Activated B cell treated with CpG ODN at 0.5 μM for 24 hours (primary cell): Measurements from ENCODE around the gene FSTL1. TPM values are rescaled to one million over a fixed set of nuclear protein-coding genes. Genes with fewer than 3 reads are reported as not detected.
"Not testable (repeated sequence)": the region's sequence is repeated elsewhere in the genome, so short reads cannot be mapped to it uniquely, and the experiment has no call there.

ENCODE experiments used
- ATAC-seq: fragments of 200-7000 bp; cut with Tn5 transposase; one replicate; pipeline ENCODE4 v1.10.0; 2021; ENCODE audit warnings: low read depth, mild to moderate bottlenecking, moderate library complexity
- CTCF ChIA-PET: fragments of 350-600 bp; sonication (Branson Sonifier 250); formaldehyde crosslinking; loops from one replicate; lab custom pipeline; 2021; ENCODE audit warnings: antibody characterized with exemption; lab: Charles Lee
- POLR2A ChIA-PET: fragments of 350-600 bp; sonication (Branson Sonifier 250); formaldehyde crosslinking; loops from one replicate; lab custom pipeline; 2021; ENCODE audit warnings: antibody characterized with exemption; lab: Charles Lee
- DNase-seq: peaks from one replicate; pipeline ENCODE4 v3.0.0; 2022
- H3K27ac Mint-ChIP-seq: one replicate; pipeline ENCODE4 v1.8.0; 2020; ENCODE audit warnings: mixed read lengths
- H3K27me3 Mint-ChIP-seq: one replicate; pipeline ENCODE4 v1.8.0; 2021; ENCODE audit warnings: mixed read lengths
- H3K36me3 Mint-ChIP-seq: one replicate; pipeline ENCODE4 v1.8.0; 2021; ENCODE audit warnings: low read depth, mixed read lengths
- H3K4me1 Mint-ChIP-seq: one replicate; pipeline ENCODE4 v1.8.0; 2021; ENCODE audit warnings: mixed read lengths
- H3K4me3 Mint-ChIP-seq: one replicate; pipeline ENCODE4 v1.8.0; 2020; ENCODE audit warnings: mild to moderate bottlenecking, mixed read lengths
- H3K9me3 Mint-ChIP-seq: one replicate; pipeline ENCODE4 v1.8.0; 2020; ENCODE audit warnings: mixed read lengths
- CTCF ChIP-seq: fragments of 200-600 bp; IDR thresholded peaks from one replicate; pipeline ENCODE4 v1.8.0; 2022; ENCODE audit warnings: antibody characterized with exemption, mild to moderate bottlenecking
- intact Hi-C: fragments of 100-400 bp; cut with micrococcal nuclease; formaldehyde crosslinking; loops from one replicate; pipeline ENCODE4 v1.15.1; 2024
- total RNA-seq: library from RNA; stranded (reverse); gene quantifications from 2 replicates; pipeline ENCODE4 v1.2.3, GENCODE V29; 2022

FSTL1 gene
- total RNA-seq, 1 donor from 2014 or later, result not detected

GRCh38 chr3:120393243-120393642 lies 57.5 kb downstream of the FSTL1 start:
- H3K4me1 Mint-ChIP-seq, result peaks cover 9% of the 10 kb centered on the region
- ChIA-PET POLR2A (no interaction called here), CTCF (no interaction called here)
- H3K4me3 Mint-ChIP-seq, result no peak overlapping the region
- DNase-seq, result no peak
- ATAC-seq, result no peak
- no peaks in the 10 kb centered on the region for H3K36me3 Mint-ChIP-seq
- intact Hi-C loops, result no loop called here
- H3K27ac Mint-ChIP-seq, result no peak overlapping the region
- H3K9me3 Mint-ChIP-seq, result no peaks in the 10 kb centered on the region
- no peak for TF ChIP-seq CTCF
- H3K27me3 Mint-ChIP-seq, result no peaks in the 10 kb centered on the region

DNA sequence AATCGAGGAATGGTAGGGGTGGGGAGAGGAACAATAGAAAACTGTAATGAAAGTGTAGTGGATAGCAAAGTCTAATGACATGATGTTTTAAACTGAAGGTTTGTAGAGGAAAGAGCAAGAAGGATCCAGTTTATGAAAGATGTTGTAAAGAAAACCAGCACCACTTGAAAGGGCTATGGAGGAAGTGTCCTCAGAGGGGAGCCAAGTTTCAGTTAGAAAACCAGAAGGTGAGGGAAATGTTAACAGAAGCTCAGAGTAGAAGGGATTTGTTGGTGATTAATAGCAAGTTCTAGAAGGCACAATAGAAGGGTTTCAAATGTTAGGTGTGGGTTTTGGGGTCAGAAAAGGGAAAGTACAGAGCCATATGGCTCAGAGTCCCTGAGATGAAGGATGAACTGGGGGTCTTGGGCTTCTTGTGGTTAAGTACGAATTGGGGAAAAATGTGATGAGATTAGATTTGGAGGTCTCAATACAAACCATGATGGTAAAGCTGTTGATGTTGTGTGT lies 67.8 kb downstream of the FSTL1 start:
- ATAC-seq (no peak), DNase-seq (no peak)
- Mint-ChIP-seq H3K27me3 (peaks cover 2% of the 10 kb centered on the region), H3K4me3 (no peak overlapping the region), H3K27ac (no peak overlapping the region), H3K9me3 (peaks cover 5% of the 10 kb centered on the region), H3K4me1 (no peaks in the 10 kb centered on the region), H3K36me3 (peaks cover 15% of the 10 kb centered on the region)
- intact Hi-C loops, result no loop called here
- no peak for TF ChIP-seq CTCF
- CTCF ChIA-PET, result no interaction called here
- POLR2A ChIA-PET, result no interaction called here

DNA sequence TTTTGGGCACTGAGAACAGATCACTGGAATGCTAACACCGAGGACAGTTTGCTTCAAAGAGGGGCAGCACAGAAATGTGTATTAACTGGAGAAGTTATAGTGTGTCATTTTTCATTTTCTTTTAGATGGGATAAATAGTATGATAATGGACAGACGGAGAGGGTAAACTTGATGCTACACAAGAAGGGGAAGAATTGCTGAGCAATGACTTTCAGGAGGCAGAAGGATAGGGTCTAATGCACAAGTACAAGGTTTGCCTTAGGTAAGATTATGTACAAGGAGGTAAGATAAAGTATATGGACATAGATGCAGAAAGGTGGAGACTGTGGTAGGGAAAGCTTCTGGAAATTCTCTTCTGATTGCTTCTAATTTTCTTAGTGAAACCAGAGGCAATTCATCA lies 69.3 kb downstream of the FSTL1 start:
- intact Hi-C loops, result no loop called here
- Mint-ChIP-seq H3K9me3 (peaks cover 5% of the 10 kb centered on the region), H3K27me3 (peaks cover 2% of the 10 kb centered on the region), H3K27ac (no peak overlapping the region), H3K36me3 (peaks cover 11% of the 10 kb centered on the region), H3K4me3 (no peak overlapping the region), H3K4me1 (no peaks in the 10 kb centered on the region)
- ATAC-seq (no peak), DNase-seq (no peak)
- ChIA-PET POLR2A (no interaction called here), CTCF (no interaction called here)
- no peak for TF ChIP-seq CTCF

GRCh38 chr3:120377948-120378347 lies 72.8 kb downstream of the FSTL1 start:
- intact Hi-C loops, DNase-seq, H3K27ac Mint-ChIP-seq, CTCF ChIA-PET, H3K4me3 Mint-ChIP-seq, H3K36me3 Mint-ChIP-seq, H3K9me3 Mint-ChIP-seq, H3K4me1 Mint-ChIP-seq, H3K27me3 Mint-ChIP-seq, ATAC-seq, POLR2A ChIA-PET: not testable (repeated sequence)

DNA sequence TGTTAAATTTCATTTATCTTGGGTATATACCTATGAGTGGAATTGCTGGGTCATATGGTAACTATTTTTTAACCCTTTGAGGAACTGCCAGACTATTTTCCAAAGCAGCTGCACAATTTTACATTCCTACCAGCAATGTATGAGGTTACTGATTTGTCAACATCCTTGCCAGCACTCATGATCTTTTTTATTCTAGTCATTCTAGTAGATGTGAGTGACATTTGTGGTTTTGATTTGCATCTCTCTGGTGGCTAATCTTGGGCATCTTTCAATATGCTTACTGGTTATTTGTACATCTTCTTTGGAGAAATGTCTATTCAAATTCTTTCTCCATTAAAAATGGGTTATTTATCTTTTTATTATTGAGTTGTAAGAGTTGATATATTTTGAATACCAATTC lies 80.3 kb downstream of the FSTL1 start:
- Mint-ChIP-seq H3K4me1 (peaks cover 2% of the 10 kb centered on the region), H3K36me3 (peaks cover 7% of the 10 kb centered on the region), H3K27me3 (no peaks in the 10 kb centered on the region), H3K4me3 (no peak overlapping the region), H3K27ac (no peak overlapping the region), H3K9me3 (peaks cover 2% of the 10 kb centered on the region)
- intact Hi-C loops, result no loop called here
- ChIA-PET CTCF (no interaction called here), POLR2A (no interaction called here)
- DNase-seq (no peak), ATAC-seq (no peak)
- no peak for TF ChIP-seq CTCF

- TF ChIP-seq CTCF, result no peak
- no peak overlapping the region for H3K4me3 Mint-ChIP-seq
- no peak for ATAC-seq
- peaks cover 7% of the 10 kb centered on the region for H3K36me3 Mint-ChIP-seq
- intact Hi-C loops, result no loop called here
- ChIA-PET CTCF (no interaction called here), POLR2A (no interaction called here)
- H3K9me3 Mint-ChIP-seq, result peaks cover 2% of the 10 kb centered on the region
- no peak overlapping the region for H3K27ac Mint-ChIP-seq
- peaks cover 2% of the 10 kb centered on the region for H3K4me1 Mint-ChIP-seq
- H3K27me3 Mint-ChIP-seq, result no peaks in the 10 kb centered on the region
- DNase-seq, result no peak
Observed at GRCh38 chr3:120369037-120369467, 81.7 kb downstream of the FSTL1 start.
